Thyroid gland (tissue), 4 donors: Measurements from ENCODE around the gene EPHA2. TPM values are rescaled to one million over a fixed set of nuclear protein-coding genes. Genes with fewer than 3 reads are reported as not detected.

Experiments
- DNase-seq, 2 donors: peaks; one replicate each; pipeline ENCODE4 v3.0.0-alpha.2; 2019
- H3K27ac ChIP-seq, 3 donors: fragments of 200-600 bp; sonication (generic); 1 replicate in 2 of 3; 2 replicates in 1 of 3; pipeline ENCODE4 v1.5.1; 2016 to 2019; ENCODE audit warnings: mild to moderate bottlenecking in 1 of 3, moderate library complexity in 1 of 3
- H3K27me3 ChIP-seq: fragments of 200-600 bp; sonication (generic); one replicate; pipeline ENCODE4 v1.5.1; 2019
- H3K36me3 ChIP-seq, 2 donors: fragments of 200-600 bp; sonication (generic); one replicate each; pipeline ENCODE4 v1.5.1; 2016 to 2019
- H3K4me1 ChIP-seq, 2 donors: fragments of 200-600 bp; sonication (generic); one replicate each; pipeline ENCODE4 v1.5.1; 2017 to 2019
- H3K4me3 ChIP-seq, 3 donors: fragments of 200-600 bp; sonication (generic); replicated peaks in 1 of 3; 1 replicate in 2 of 3; 2 replicates in 1 of 3; pipeline ENCODE4 v1.5.1; 2016; ENCODE audit warnings: mild to moderate bottlenecking in 1 of 3
- H3K9me3 ChIP-seq: fragments of 200-600 bp; sonication (generic); one replicate; pipeline ENCODE4 v1.5.1; 2017
- CTCF ChIP-seq, 6 experiments: fragments of 200-600 bp in 3 of 6; fragments of 450-650 bp in 3 of 6; sonication (generic) in 3 of 6; IDR thresholded peaks; one replicate each; pipeline ENCODE4 v1.5.1; 2016 to 2019; ENCODE audit warnings: antibody characterized with exemption in 6 of 6, mild to moderate bottlenecking in 2 of 6, inconsistent platforms in 1 of 6, moderate library complexity in 1 of 6
- POLR2A ChIP-seq, 2 donors: fragments of 450-650 bp; IDR thresholded peaks; one replicate each; pipeline ENCODE4 v1.6.1; 2017; ENCODE audit warnings: antibody characterized with exemption in 2 of 2, mild to moderate bottlenecking in 2 of 2, moderate library complexity in 1 of 2
- WGBS, 2 donors: methylation state at CpG; one replicate each; pipeline ENCODE4 v1.1.5; 2017; 5-methylcytosine and 5-hydroxymethylcytosine counted together
- intact Hi-C: fragments of 100-400 bp; cut with DNase I; formaldehyde crosslinking; loops from one replicate; pipeline ENCODE4 v1.15.1; 2023
- total RNA-seq, 4 donors: library from RNA; depleted of rRNA; stranded (reverse); fragments of >200 nt; gene quantifications; one replicate each; pipeline ENCODE4 v1.2.3, GENCODE V29; 2016

The EPHA2 gene
- total RNA-seq, 4 donors from 2014 or later: 22.3 to 53.2 (median 29.3) TPM

- TF ChIP-seq CTCF (IDR thresholded peaks at IDR 0.05) (no peak), POLR2A (IDR thresholded peaks at IDR 0.05) (no peak)
- WGBS, 2 donors: 89 to 97% methylated on average over 4 to 6 of the region's 7 CpGs
- H3K27ac ChIP-seq: peak overlapping the region; percentile 81 to 99 (median 98)
- no peaks in the 10 kb centered on the region for H3K27me3 ChIP-seq
- intact Hi-C loops: loop anchor here (5.0 kb wide), 1 partner anchor 34 kb away; no protein-coding TSS in a partner anchor
- peaks cover 2 to 8% of the 10 kb centered on the region in 2 donors for H3K36me3 ChIP-seq
- no peak overlapping the region for H3K4me3 ChIP-seq
- no peak for DNase-seq
- H3K4me1 ChIP-seq: peaks cover 73 to 89% of the 10 kb centered on the region in 2 donors
- H3K9me3 ChIP-seq: no peaks in the 10 kb centered on the region
Measured at GRCh38 chr1:16143005-16143565, 12.8 kb downstream of the EPHA2 start.

GRCh38 chr1:16142383-16142995 is 13.4 kb downstream of the EPHA2 start:
- intact Hi-C loops: loop anchor here (5.0 kb wide), 1 partner anchor 35 kb away; no protein-coding TSS in a partner anchor
- no peak for DNase-seq
- WGBS, 2 donors: 91 to 93% methylated on average over 5 of the region's 5 CpGs
- Histone ChIP-seq H3K4me1 (peaks cover 70 to 83% of the 10 kb centered on the region in 2 donors), H3K36me3 (peaks cover 7 to 8% of the 10 kb centered on the region in 2 donors), H3K27ac (peak overlapping the region in 2 of 3 donors; percentile 66 to 67), H3K27me3 (no peaks in the 10 kb centered on the region), H3K9me3 (no peaks in the 10 kb centered on the region), H3K4me3 (no peak overlapping the region)
- no peak for TF ChIP-seq CTCF (IDR thresholded peaks at IDR 0.05)
- TF ChIP-seq POLR2A (IDR thresholded peaks at IDR 0.05): no peak

- no peaks in the 10 kb centered on the region for H3K27me3 ChIP-seq
- WGBS, 2 donors: 57 to 59% methylated on average over 12 to 15 of the region's 16 CpGs
- H3K4me3 ChIP-seq: no peak overlapping the region
- intact Hi-C loops: loop anchor here (5.0 kb wide), 1 partner anchor 36 kb away; no protein-coding TSS in a partner anchor
- peaks cover 62 to 76% of the 10 kb centered on the region in 2 donors for H3K4me1 ChIP-seq
- H3K9me3 ChIP-seq: no peaks in the 10 kb centered on the region
- no peak for TF ChIP-seq POLR2A (IDR thresholded peaks at IDR 0.05)
- no peak for TF ChIP-seq CTCF (IDR thresholded peaks at IDR 0.05)
- peak; percentile 34 to 40 for DNase-seq
- H3K27ac ChIP-seq: peak overlapping the region; percentile 66 to 74 (median 67)
- H3K36me3 ChIP-seq: peaks cover 14% of the 10 kb centered on the region in 2 donors
Measured at GRCh38 chr1:16141573-16142336, 14.1 kb downstream of the EPHA2 start.

GRCh38 chr1:16140068-16140596 is 15.7 kb downstream of the EPHA2 start:
- peaks cover 23 to 25% of the 10 kb centered on the region in 2 donors for H3K36me3 ChIP-seq
- H3K27me3 ChIP-seq: no peaks in the 10 kb centered on the region
- H3K27ac ChIP-seq: peak overlapping the region; percentile 66 to 74 (median 67)
- no peak for DNase-seq
- H3K4me1 ChIP-seq: peaks cover 47 to 60% of the 10 kb centered on the region in 2 donors
- no peaks in the 10 kb centered on the region for H3K9me3 ChIP-seq
- no peak overlapping the region for H3K4me3 ChIP-seq
- TF ChIP-seq CTCF (IDR thresholded peaks at IDR 0.05) (no peak), POLR2A (IDR thresholded peaks at IDR 0.05) (no peak)
- WGBS, 2 donors: 88 to 98% methylated on average over 4 to 7 of the region's 7 CpGs
- intact Hi-C loops: loop anchor here (5.0 kb wide), 1 partner anchor 37 kb away; no protein-coding TSS in a partner anchor
